Neuronal stem cell (in vitro differentiated cells): ENCODE results near the gene PIK3C2G.

Experiments
- DNase-seq: peaks from one replicate; pipeline ENCODE4 v3.0.0-alpha.2; 2013; ENCODE audit warnings: low spot score
- H2AFZ ChIP-seq: one replicate; pipeline ENCODE4 v1.6.1; 2013; ENCODE audit warnings: mild to moderate bottlenecking, low read length, inconsistent platforms
- H2AK5ac ChIP-seq: 2 replicates; pipeline ENCODE4 v1.6.1; 2013; ENCODE audit warnings: low read depth, mild to moderate bottlenecking, inconsistent platforms, low read length, moderate library complexity, mixed read lengths
- H2BK120ac ChIP-seq: 2 replicates; pipeline ENCODE4 v1.6.1; 2013; ENCODE audit warnings: low read depth, mild to moderate bottlenecking, inconsistent platforms, low read length, moderate library complexity, mixed read lengths
- H2BK12ac ChIP-seq: one replicate; pipeline ENCODE4 v1.6.1; 2013; ENCODE audit warnings: low read length, inconsistent platforms
- H2BK15ac ChIP-seq: 2 replicates; pipeline ENCODE4 v1.6.1; 2013; ENCODE audit warnings: mild to moderate bottlenecking, low read length, inconsistent platforms, mixed read lengths
- H2BK5ac ChIP-seq: one replicate; pipeline ENCODE4 v1.6.1; 2013; ENCODE audit warnings: inconsistent platforms, mild to moderate bottlenecking, low read length, moderate library complexity
- H3K14ac ChIP-seq: one replicate; pipeline ENCODE4 v1.6.1; 2013; ENCODE audit warnings: low read length, inconsistent platforms
- H3K18ac ChIP-seq: 2 replicates; pipeline ENCODE4 v1.6.1; 2013; ENCODE audit warnings: low read length, inconsistent platforms
- H3K23ac ChIP-seq: 2 replicates; pipeline ENCODE4 v1.6.1; 2013; ENCODE audit warnings: low read depth, mild to moderate bottlenecking, mixed read lengths, low read length, inconsistent platforms; ENCODE audit not compliant: poor library complexity
- H3K27ac ChIP-seq: replicated peaks from 3 replicates; pipeline ENCODE4 v1.5.1; 2013; ENCODE audit warnings: low read length, inconsistent platforms
- H3K27me3 ChIP-seq, 3 experiments: 2 replicates each; pipeline ENCODE4 v1.6.1; 2013; ENCODE audit warnings: low read length in 3 of 3, mild to moderate bottlenecking in 2 of 3, inconsistent platforms in 1 of 3, low read depth in 1 of 3, mixed read lengths in 1 of 3, moderate library complexity in 1 of 3; ENCODE audit not compliant: control insufficient read depth in 3 of 3, insufficient read depth in 3 of 3
- H3K36me3 ChIP-seq, 2 donors: replicated peaks in 1 of 2; 2 replicates each; pipeline ENCODE4 v1.6.1; 2013; ENCODE audit warnings: low read length in 2 of 2; ENCODE audit not compliant: control insufficient read depth in 2 of 2, insufficient read depth in 2 of 2
- H3K4ac ChIP-seq: 2 replicates; pipeline ENCODE4 v1.6.1; 2013; ENCODE audit warnings: inconsistent platforms, mild to moderate bottlenecking, low read length, moderate library complexity
- H3K4me1 ChIP-seq, 2 donors: 1 replicate in 1 of 2; 2 replicates in 1 of 2; pipeline ENCODE4 v1.6.1; 2013; ENCODE audit warnings: low read length in 2 of 2, low read depth in 1 of 2; ENCODE audit not compliant: control insufficient read depth in 2 of 2, insufficient read depth in 1 of 2
- H3K4me2 ChIP-seq: one replicate; pipeline ENCODE4 v1.6.1; 2013; ENCODE audit warnings: mild to moderate bottlenecking, low read length, inconsistent platforms; ENCODE audit not compliant: insufficient read depth, poor library complexity, severe bottlenecking
- H3K4me3 ChIP-seq, 2 donors: 2 replicates each; pipeline ENCODE4 v1.5.1; 2013; ENCODE audit warnings: low read length in 2 of 2, mild to moderate bottlenecking in 2 of 2, inconsistent platforms in 1 of 2, moderate library complexity in 1 of 2
- H3K79me1 ChIP-seq: one replicate; pipeline ENCODE4 v1.6.1; 2013; ENCODE audit warnings: low read depth, mild to moderate bottlenecking, inconsistent platforms, low read length, moderate library complexity
- H3K9ac ChIP-seq: one replicate; pipeline ENCODE4 v1.6.1; 2013; ENCODE audit warnings: mild to moderate bottlenecking, low read depth, low read length, inconsistent platforms; ENCODE audit not compliant: poor library complexity
- H3K9me3 ChIP-seq, 2 donors: replicated peaks in 1 of 2; 2 replicates each; pipeline versions ENCODE3 to v1.6.1; 2013; ENCODE audit warnings: low read length in 2 of 2, mild to moderate bottlenecking in 2 of 2, inconsistent platforms in 1 of 2, low read depth in 1 of 2, mixed read lengths in 1 of 2, moderate library complexity in 1 of 2; ENCODE audit not compliant: control insufficient read depth in 2 of 2, insufficient read depth in 1 of 2
- H4K8ac ChIP-seq: one replicate; pipeline ENCODE4 v1.6.1; 2013; ENCODE audit warnings: low read depth, mild to moderate bottlenecking, inconsistent platforms, low read length, moderate library complexity
- H4K91ac ChIP-seq: one replicate; pipeline ENCODE4 v1.6.1; 2013; ENCODE audit warnings: low read length, low read depth, mild to moderate bottlenecking, inconsistent platforms; ENCODE audit not compliant: poor library complexity
- WGBS, 2 donors: extraction: QIAGEN DNeasy Blood & Tissue Kit; methylation state at CpG; one replicate each; pipeline ENCODE4 v1.1.7; 2013; ENCODE audit warnings: missing lambda C conversion rate in 2 of 2, mixed read lengths in 1 of 2; ENCODE audit not compliant: insufficient read length in 2 of 2, insufficient replicate concordance in 1 of 2; ENCODE audit errors: extremely low coverage in 2 of 2; 5-methylcytosine and 5-hydroxymethylcytosine counted together

PIK3C2G gene

GRCh38 chr12:18262514-18262913 is 1.2 kb downstream of the PIK3C2G start:
- Histone ChIP-seq H4K8ac (no peak overlapping the region), H2BK15ac (no peak overlapping the region), H3K27me3 (no peaks in the 10 kb centered on the region), H3K4me2 (no peak overlapping the region), H3K4ac (no peak overlapping the region), H3K9ac (no peak overlapping the region), H2BK5ac (no peak overlapping the region), H3K23ac (no peak overlapping the region), H3K9me3 (no peaks in the 10 kb centered on the region), H3K14ac (no peak overlapping the region), H2BK120ac (no peak overlapping the region), H3K79me1 (no peaks in the 10 kb centered on the region), H2AK5ac (no peak overlapping the region), H3K36me3 (no peaks in the 10 kb centered on the region), H3K18ac (no peak overlapping the region), H2AFZ (no peak overlapping the region), H3K4me3 (no peak overlapping the region), H3K27ac (no peak overlapping the region), H4K91ac (no peak overlapping the region), H3K4me1 (no peaks in the 10 kb centered on the region), H2BK12ac (no peak overlapping the region)
- no peak for DNase-seq
- no CpG with 5 or more reads among the region's 2 CpGs for WGBS, 2 donors

- no peak overlapping the region for H3K23ac ChIP-seq
- H4K91ac ChIP-seq: no peak overlapping the region
- no peak overlapping the region for H3K4ac ChIP-seq
- no peaks in the 10 kb centered on the region for H3K27me3 ChIP-seq
- H2BK15ac ChIP-seq: no peak overlapping the region
- H3K14ac ChIP-seq: no peak overlapping the region
- H2BK120ac ChIP-seq: no peak overlapping the region
- no peak overlapping the region for H2AK5ac ChIP-seq
- no peaks in the 10 kb centered on the region for H3K36me3 ChIP-seq
- no peak for DNase-seq
- no peak overlapping the region for H3K4me3 ChIP-seq
- H3K27ac ChIP-seq: no peak overlapping the region
- no peak overlapping the region for H2BK12ac ChIP-seq
- no peak overlapping the region for H3K18ac ChIP-seq
- H2AFZ ChIP-seq: no peak overlapping the region
- no peak overlapping the region for H3K9ac ChIP-seq
- no peaks in the 10 kb centered on the region for H3K4me1 ChIP-seq
- no peak overlapping the region for H4K8ac ChIP-seq
- H3K4me2 ChIP-seq: no peak overlapping the region
- no peaks in the 10 kb centered on the region for H3K9me3 ChIP-seq
- no peak overlapping the region for H2BK5ac ChIP-seq
- WGBS, 2 donors: no CpG with 5 or more reads among the region's 1 CpG
- H3K79me1 ChIP-seq: no peaks in the 10 kb centered on the region
These were observed 3.3 kb downstream of the PIK3C2G start for GRCh38 chr12:18264581-18265075.

- Histone ChIP-seq H2BK12ac (no peak overlapping the region), H3K14ac (no peak overlapping the region), H3K4me3 (no peak overlapping the region), H3K23ac (no peak overlapping the region), H3K18ac (no peak overlapping the region), H3K79me1 (no peaks in the 10 kb centered on the region), H3K27ac (no peak overlapping the region), H3K4me1 (peaks cover 2 to 4% of the 10 kb centered on the region in 2 donors), H3K27me3 (no peaks in the 10 kb centered on the region), H3K9ac (no peak overlapping the region), H2BK5ac (no peak overlapping the region), H3K9me3 (no peaks in the 10 kb centered on the region), H3K36me3 (no peaks in the 10 kb centered on the region), H2BK15ac (no peak overlapping the region), H3K4ac (no peak overlapping the region), H4K91ac (no peak overlapping the region), H4K8ac (no peak overlapping the region), H2AK5ac (no peak overlapping the region), H2AFZ (no peak overlapping the region), H3K4me2 (no peak overlapping the region), H2BK120ac (no peak overlapping the region)
- WGBS, 2 donors: no CpG with 5 or more reads among the region's 9 CpGs
- DNase-seq: no peak
These were observed 6.2 kb downstream of the PIK3C2G start for GRCh38 chr12:18267427-18268099.

GRCh38 chr12:18270958-18271460 is 9.7 kb downstream of the PIK3C2G start:
- Histone ChIP-seq H2BK120ac (no peak overlapping the region), H4K91ac (no peak overlapping the region), H2AFZ (peak overlapping the region; percentile 57), H3K9me3 (no peaks in the 10 kb centered on the region), H3K23ac (no peak overlapping the region), H4K8ac (no peak overlapping the region), H3K27ac (no peak overlapping the region), H2BK15ac (no peak overlapping the region), H2AK5ac (no peak overlapping the region), H3K14ac (no peak overlapping the region), H3K4ac (no peak overlapping the region), H3K4me1 (peaks cover 2 to 6% of the 10 kb centered on the region in 2 donors), H2BK12ac (no peak overlapping the region), H3K4me3 (no peak overlapping the region), H3K18ac (no peak overlapping the region), H3K79me1 (no peaks in the 10 kb centered on the region), H3K27me3 (no peaks in the 10 kb centered on the region), H2BK5ac (no peak overlapping the region), H3K36me3 (no peaks in the 10 kb centered on the region), H3K4me2 (no peak overlapping the region), H3K9ac (no peak overlapping the region)
- DNase-seq: no peak
- WGBS, 2 donors: no CpG with 5 or more reads among the region's 3 CpGs
